ENCODE data around the gene PRSS8. TPM values are rescaled to one million over a fixed set of nuclear protein-coding genes. Genes with fewer than 3 reads are reported as not detected.

PRSS8 gene
- total RNA-seq, 2 donors from 2014 or later, result not detected

DNA sequence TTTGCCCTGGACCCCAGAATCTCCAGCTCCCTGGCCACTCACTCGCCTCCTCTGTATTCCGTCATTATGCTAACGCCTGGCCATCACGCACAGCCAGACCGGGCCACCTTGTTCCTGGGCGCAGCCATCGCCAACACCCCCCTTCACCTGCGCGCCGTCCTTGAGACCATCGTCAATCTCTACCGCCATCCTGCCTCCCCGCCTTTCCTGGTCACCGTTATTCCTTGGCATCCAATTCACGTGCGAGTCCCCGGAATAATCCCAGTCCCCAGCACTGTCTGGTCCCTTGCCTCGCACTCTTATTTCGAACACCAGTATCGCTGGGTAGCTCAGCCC is 41.5 kb downstream of the PRSS8 start:
- Mint-ChIP-seq H3K9me3 (no peaks in the 10 kb centered on the region), H3K4me1 (ENCODE audit: low read depth) (peaks cover 38% of the 10 kb centered on the region), H3K27me3 (ENCODE audit: low read depth) (no peaks in the 10 kb centered on the region), H3K27ac (peak overlapping the region; percentile 80), H3K36me3 (ENCODE audit: insufficient read depth in 2 of 2) (no peaks in the 10 kb centered on the region), H3K4me3 (peak overlapping the region; percentile 98)
- DNase-seq, result no peak
- peak in 1 of 2 donors; percentile 3 for ATAC-seq (replicated peaks in 1 of 2)

DNA sequence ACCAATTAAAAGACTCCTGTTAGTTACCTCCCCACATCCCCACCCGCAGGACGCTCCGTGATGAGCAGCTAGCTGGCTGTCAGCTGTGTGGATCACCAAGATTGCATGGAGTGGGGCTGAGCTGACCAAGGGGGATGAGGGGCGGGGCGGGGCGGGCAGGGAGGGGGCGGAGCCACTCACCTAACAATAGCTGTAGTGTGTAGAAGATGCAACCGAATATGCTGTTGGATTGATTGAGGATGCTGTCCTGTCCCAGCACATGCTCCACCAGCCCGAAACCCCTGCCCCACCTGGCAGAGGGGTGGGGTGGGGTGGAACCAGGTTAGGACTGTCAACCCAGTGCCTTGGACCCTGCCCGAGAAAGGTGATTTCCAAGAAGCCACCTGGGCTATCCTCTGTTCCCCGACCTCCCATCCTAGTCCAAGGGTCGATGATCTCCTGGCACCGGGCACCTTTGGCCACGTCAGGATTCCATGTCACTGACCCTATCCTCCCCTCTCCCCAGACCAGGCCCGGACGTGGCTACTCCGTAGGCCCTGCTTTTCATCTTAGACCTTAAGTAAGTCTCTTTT is 42.3 kb downstream of the PRSS8 start:
- no peak for DNase-seq
- no peak for ATAC-seq (replicated peaks in 1 of 2)
- no peaks in the 10 kb centered on the region for H3K36me3 Mint-ChIP-seq (ENCODE audit: insufficient read depth in 2 of 2)
- no peak overlapping the region for H3K27ac Mint-ChIP-seq
- peaks cover 38% of the 10 kb centered on the region for H3K4me1 Mint-ChIP-seq (ENCODE audit: low read depth)
- peak overlapping the region; percentile 98 for H3K4me3 Mint-ChIP-seq
- no peaks in the 10 kb centered on the region for H3K27me3 Mint-ChIP-seq (ENCODE audit: low read depth)
- H3K9me3 Mint-ChIP-seq, result no peaks in the 10 kb centered on the region

DNA sequence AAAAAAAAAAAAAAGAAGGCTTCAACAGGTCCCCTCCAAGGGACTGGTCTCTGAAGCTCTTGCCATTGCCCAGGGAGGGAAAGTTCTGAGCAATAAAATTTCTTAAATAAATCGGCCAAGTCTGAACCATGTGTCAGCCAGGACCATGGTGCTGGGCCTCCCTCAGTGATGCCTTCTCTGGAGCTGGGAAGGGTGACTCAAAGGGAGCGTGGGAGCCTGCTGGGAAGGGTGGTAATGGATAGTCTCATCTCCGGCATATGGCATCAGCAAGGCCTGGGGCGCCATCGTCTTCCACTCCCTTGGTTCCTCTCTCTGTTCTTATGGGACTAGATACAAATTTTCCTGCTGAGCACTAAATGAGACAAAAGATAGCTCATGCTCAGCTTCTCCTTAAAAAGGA is 43.2 kb downstream of the PRSS8 start:
- no peaks in the 10 kb centered on the region for H3K27me3 Mint-ChIP-seq (ENCODE audit: low read depth)
- no peak overlapping the region for H3K4me3 Mint-ChIP-seq
- no peak overlapping the region for H3K27ac Mint-ChIP-seq
- DNase-seq (no peak), ATAC-seq (replicated peaks in 1 of 2) (no peak)
- no peaks in the 10 kb centered on the region for H3K9me3 Mint-ChIP-seq
- no peaks in the 10 kb centered on the region for H3K36me3 Mint-ChIP-seq (ENCODE audit: insufficient read depth in 2 of 2)
- H3K4me1 Mint-ChIP-seq (ENCODE audit: low read depth), result peaks cover 38% of the 10 kb centered on the region

DNA sequence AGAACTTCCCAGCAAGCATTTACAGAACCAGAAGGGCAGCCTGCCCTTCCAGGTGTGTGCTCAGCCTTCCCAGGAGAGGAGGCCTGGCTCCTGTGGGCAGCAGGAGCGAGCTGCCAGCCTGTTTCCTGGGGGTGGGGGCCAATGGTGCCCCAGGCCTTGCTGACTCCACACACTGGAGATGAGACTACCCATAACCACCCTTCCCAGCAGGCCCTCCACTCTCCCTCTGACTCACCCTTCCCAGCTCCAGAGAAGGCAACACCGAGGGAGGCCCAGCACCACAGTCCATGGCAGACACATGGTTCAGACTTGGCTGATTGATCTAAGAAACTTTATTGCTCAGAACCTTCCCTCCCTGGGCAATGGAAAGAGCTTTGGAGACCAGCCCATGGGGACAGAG is 45.0 kb downstream of the PRSS8 start:
- Mint-ChIP-seq H3K27ac (no peak overlapping the region), H3K27me3 (ENCODE audit: low read depth) (no peaks in the 10 kb centered on the region), H3K9me3 (no peaks in the 10 kb centered on the region), H3K4me3 (no peak overlapping the region), H3K36me3 (ENCODE audit: insufficient read depth in 2 of 2) (peaks cover 0 to 1% of the 10 kb centered on the region in 2 donors), H3K4me1 (ENCODE audit: low read depth) (peaks cover 27% of the 10 kb centered on the region)
- ATAC-seq (replicated peaks in 1 of 2) (no peak), DNase-seq (no peak)

- peaks cover 17% of the 10 kb centered on the region for H3K4me1 Mint-ChIP-seq (ENCODE audit: low read depth)
- H3K36me3 Mint-ChIP-seq (ENCODE audit: insufficient read depth in 2 of 2), result peaks cover 0 to 3% of the 10 kb centered on the region in 2 donors
- no peaks in the 10 kb centered on the region for H3K27me3 Mint-ChIP-seq (ENCODE audit: low read depth)
- no peak overlapping the region for H3K27ac Mint-ChIP-seq
- ATAC-seq (replicated peaks in 1 of 2) (no peak), DNase-seq (no peak)
- H3K4me3 Mint-ChIP-seq, result no peak overlapping the region
- H3K9me3 Mint-ChIP-seq, result no peaks in the 10 kb centered on the region
Measured at GRCh38 chr16:31089199-31089598, 46.3 kb downstream of the PRSS8 start.

GRCh38 chr16:31088459-31089183 is 46.9 kb downstream of the PRSS8 start, which contains the start of gene PRSS53:
PRSS53 (minus strand) TSS chr16:31088943; CDS start chr16:31088809, 134 bp downstream.
- Mint-ChIP-seq H3K27ac (no peak within 1 kb of the TSS), H3K4me1 (ENCODE audit: low read depth) (peaks cover 11% of the 10 kb centered on the region), H3K4me3 (no peak within 1 kb of the TSS), H3K36me3 (ENCODE audit: insufficient read depth in 2 of 2) (peaks cover 0 to 3% of the 10 kb centered on the region in 2 donors), H3K27me3 (ENCODE audit: low read depth) (no peaks in the 10 kb centered on the region), H3K9me3 (no peaks in the 10 kb centered on the region)
- DNase-seq, result no peak
- no peak for ATAC-seq (replicated peaks in 1 of 2)

DNA sequence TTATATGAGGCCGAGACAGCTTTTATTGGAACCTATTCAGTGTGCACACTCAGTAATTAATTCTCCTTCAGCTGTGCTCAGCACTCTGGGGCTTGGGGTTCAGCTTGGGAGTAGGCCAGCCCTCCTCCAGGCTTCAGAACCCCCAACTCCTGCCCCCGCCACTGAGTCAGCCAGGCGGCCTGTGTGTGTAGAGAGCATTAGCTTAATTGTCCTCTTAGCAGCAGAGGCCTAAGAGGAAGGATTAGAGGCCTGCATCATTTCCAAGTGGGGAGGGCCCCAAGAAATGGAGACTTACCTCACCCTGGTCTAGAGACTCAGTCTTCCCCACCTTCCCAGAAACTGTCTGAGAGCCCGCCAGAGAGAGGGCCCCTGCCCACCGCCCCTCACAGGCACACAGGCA is 47.6 kb downstream of the PRSS8 start:
- H3K4me3 Mint-ChIP-seq, result no peak overlapping the region
- H3K27me3 Mint-ChIP-seq (ENCODE audit: low read depth), result no peaks in the 10 kb centered on the region
- H3K36me3 Mint-ChIP-seq (ENCODE audit: insufficient read depth in 2 of 2), result peaks cover 0 to 3% of the 10 kb centered on the region in 2 donors
- H3K4me1 Mint-ChIP-seq (ENCODE audit: low read depth), result peaks cover 6% of the 10 kb centered on the region
- no peaks in the 10 kb centered on the region for H3K9me3 Mint-ChIP-seq
- DNase-seq (no peak), ATAC-seq (replicated peaks in 1 of 2) (no peak)
- no peak overlapping the region for H3K27ac Mint-ChIP-seq

GRCh38 chr16:31087481-31087880 is 48.0 kb downstream of the PRSS8 start:
- ATAC-seq (replicated peaks in 1 of 2), result no peak
- Mint-ChIP-seq H3K4me3 (no peak overlapping the region), H3K27ac (no peak overlapping the region)

DNA sequence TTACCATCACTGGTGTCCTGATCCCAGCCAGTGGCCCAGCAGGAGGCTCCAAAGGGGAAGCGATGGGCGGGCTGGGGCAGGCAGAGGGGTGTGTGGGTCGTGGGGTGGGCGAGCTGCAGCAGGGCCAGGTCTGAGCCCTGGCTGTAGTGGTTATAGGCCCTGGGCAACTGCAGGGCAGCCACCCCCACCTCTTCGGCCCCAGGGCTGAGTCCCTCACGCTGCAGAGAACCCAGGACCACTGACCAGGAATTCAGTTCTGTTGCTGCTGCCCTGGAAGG is 49.0 kb downstream of the PRSS8 start:
- no peak for DNase-seq
- ATAC-seq (replicated peaks in 1 of 2), result no peak
- H3K4me1 Mint-ChIP-seq (ENCODE audit: low read depth), result no peaks in the 10 kb centered on the region
- no peak overlapping the region for H3K4me3 Mint-ChIP-seq
- peaks cover 0 to 3% of the 10 kb centered on the region in 2 donors for H3K36me3 Mint-ChIP-seq (ENCODE audit: insufficient read depth in 2 of 2)
- H3K27ac Mint-ChIP-seq, result no peak overlapping the region
- no peaks in the 10 kb centered on the region for H3K27me3 Mint-ChIP-seq (ENCODE audit: low read depth)
- no peaks in the 10 kb centered on the region for H3K9me3 Mint-ChIP-seq

More at GRCh38 chr16:31087481-31087880, 48.0 kb downstream of the PRSS8 start:
- Mint-ChIP-seq H3K4me1 (ENCODE audit: low read depth) (peaks cover 1% of the 10 kb centered on the region), H3K9me3 (no peaks in the 10 kb centered on the region), H3K36me3 (ENCODE audit: insufficient read depth in 2 of 2) (peaks cover 0 to 3% of the 10 kb centered on the region in 2 donors), H3K27me3 (ENCODE audit: low read depth) (no peaks in the 10 kb centered on the region)
- DNase-seq, result no peak

GRCh38 chr16:31085873-31086628 is 49.5 kb downstream of the PRSS8 start:
- Mint-ChIP-seq H3K36me3 (ENCODE audit: insufficient read depth in 2 of 2) (peaks cover 0 to 3% of the 10 kb centered on the region in 2 donors), H3K27me3 (ENCODE audit: low read depth) (no peaks in the 10 kb centered on the region), H3K4me1 (ENCODE audit: low read depth) (peaks cover under 1% of the 10 kb centered on the region), H3K9me3 (no peaks in the 10 kb centered on the region), H3K27ac (no peak overlapping the region), H3K4me3 (no peak overlapping the region)
- ATAC-seq (replicated peaks in 1 of 2) (no peak), DNase-seq (no peak)

DNA sequence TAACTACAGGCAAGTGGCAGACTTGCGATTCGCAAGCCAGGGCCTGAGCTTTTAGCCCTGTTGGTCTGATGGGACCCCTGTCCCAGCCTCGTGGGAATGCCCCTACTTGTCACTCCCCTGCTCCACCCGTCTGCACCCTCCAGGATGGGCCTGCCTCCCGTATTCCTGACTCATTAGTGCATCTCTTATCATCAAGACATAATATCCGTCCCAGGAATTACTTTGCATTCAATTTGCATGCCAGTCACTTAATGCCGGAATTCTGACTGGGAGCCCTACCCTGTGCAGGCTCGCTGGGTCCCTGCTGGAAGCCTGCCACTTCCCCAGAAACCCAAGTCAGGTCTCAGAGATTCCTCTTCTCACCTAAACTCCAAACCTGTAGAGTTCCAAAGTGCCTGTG is 50.1 kb downstream of the PRSS8 start:
- ATAC-seq (replicated peaks in 1 of 2) (no peak), DNase-seq (no peak)
- Mint-ChIP-seq H3K27me3 (ENCODE audit: low read depth) (no peaks in the 10 kb centered on the region), H3K4me3 (no peak overlapping the region), H3K9me3 (no peaks in the 10 kb centered on the region), H3K4me1 (ENCODE audit: low read depth) (peaks cover 5% of the 10 kb centered on the region), H3K27ac (no peak overlapping the region), H3K36me3 (ENCODE audit: insufficient read depth in 2 of 2) (peaks cover 0 to 3% of the 10 kb centered on the region in 2 donors)

DNA sequence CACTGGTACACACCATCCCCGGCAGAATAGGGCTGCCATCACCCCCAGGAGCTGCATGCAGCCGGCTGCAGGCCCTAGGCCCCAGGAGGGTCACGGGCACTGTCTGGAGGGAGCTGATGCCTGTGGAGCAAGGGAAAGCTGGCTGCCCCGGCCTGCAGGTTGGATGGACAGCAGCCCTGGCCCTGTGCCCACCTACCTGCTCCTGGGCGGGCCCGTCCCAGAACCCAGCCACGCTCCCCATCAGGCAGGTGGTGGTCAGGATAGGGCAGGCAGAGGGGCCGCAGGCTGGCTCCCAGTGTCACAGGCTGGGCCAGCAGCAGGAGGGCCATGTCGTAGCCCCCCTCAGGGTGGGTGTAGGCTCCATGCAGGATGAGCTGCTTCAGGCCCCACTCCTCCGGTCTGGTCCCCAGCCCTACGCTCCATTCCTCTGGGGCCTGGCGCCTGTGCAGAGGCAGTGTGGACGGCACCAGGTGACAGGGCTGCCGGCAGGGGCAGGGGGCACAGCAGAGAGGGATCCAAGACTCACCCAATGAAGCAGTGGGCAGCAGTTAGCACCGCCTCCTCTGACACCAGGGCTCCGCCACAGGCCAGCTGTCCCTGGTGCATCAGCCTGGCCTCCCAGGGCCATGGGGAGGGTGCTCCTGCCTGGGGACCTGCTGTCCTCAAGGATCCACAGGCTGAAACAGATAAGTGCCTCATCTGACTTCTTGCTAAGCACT is 50.8 kb downstream of the PRSS8 start:
- DNase-seq, result no peak
- no peak overlapping the region for H3K27ac Mint-ChIP-seq
- H3K4me1 Mint-ChIP-seq (ENCODE audit: low read depth), result peaks cover 5% of the 10 kb centered on the region
- no peaks in the 10 kb centered on the region for H3K27me3 Mint-ChIP-seq (ENCODE audit: low read depth)
- H3K4me3 Mint-ChIP-seq, result no peak overlapping the region
- H3K9me3 Mint-ChIP-seq, result no peaks in the 10 kb centered on the region
- ATAC-seq (replicated peaks in 1 of 2), result no peak
- H3K36me3 Mint-ChIP-seq (ENCODE audit: insufficient read depth in 2 of 2), result peaks cover 0 to 3% of the 10 kb centered on the region in 2 donors

DNA sequence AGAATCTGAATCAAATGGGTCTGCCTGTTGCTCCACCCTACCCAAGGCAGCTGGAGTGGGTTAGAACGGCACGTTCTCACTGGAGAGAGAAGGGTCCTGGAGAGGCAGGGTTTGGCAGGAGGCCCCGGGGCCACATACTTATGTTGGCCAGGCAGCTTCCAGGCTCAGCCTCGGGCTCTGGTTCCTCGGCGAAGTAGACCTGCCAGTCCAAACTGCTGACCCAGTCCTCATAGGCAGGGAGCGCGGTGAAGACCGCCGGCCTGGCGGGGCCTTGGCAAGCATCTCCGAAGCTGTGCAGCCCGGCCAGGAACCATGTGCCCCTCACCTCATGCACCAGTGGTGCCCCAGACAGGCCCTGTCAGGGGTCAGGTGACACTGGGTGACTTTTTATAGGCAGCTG is 51.5 kb downstream of the PRSS8 start:
- ATAC-seq (replicated peaks in 1 of 2) (no peak), DNase-seq (no peak)
- Mint-ChIP-seq H3K9me3 (no peaks in the 10 kb centered on the region), H3K27me3 (ENCODE audit: low read depth) (no peaks in the 10 kb centered on the region), H3K36me3 (ENCODE audit: insufficient read depth in 2 of 2) (peaks cover 0 to 6% of the 10 kb centered on the region in 2 donors), H3K27ac (no peak overlapping the region), H3K4me1 (ENCODE audit: low read depth) (peaks cover 5% of the 10 kb centered on the region), H3K4me3 (no peak overlapping the region)

All from activated T-cell treated with anti-CD3 and anti-CD28 coated beads, Interleukin-2, amount 50 U/mL, for 72 hours (primary cell).